ENCODE data around the gene TSPYL2. TPM values are rescaled to one million over a fixed set of nuclear protein-coding genes. Genes with fewer than 3 reads are reported as not detected.

The TSPYL2 gene
- total RNA-seq, 1 experiment from 2014 or later = 39.3 TPM

DNA sequence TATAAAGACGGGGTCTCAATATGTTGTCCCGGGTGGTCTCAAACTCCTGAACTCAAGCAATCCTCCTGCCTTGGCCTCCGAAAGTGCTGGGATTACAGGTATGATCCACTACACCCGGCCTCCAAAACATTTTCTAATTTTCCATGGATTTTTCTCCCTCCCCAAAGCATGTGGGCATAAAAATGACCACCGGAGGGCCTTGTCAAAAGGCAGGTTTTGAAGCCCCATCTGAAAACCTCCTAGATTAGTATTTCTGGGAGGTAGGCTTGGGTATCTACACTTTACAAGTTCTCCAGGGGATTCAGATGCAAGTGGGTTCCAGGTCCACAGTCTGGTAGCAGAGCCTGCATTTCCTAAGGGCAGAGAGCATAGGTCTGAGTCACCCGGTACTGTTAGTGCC is 34.9 kb upstream of the TSPYL2 start:
- CTCF ChIA-PET = no interaction called here

DNA sequence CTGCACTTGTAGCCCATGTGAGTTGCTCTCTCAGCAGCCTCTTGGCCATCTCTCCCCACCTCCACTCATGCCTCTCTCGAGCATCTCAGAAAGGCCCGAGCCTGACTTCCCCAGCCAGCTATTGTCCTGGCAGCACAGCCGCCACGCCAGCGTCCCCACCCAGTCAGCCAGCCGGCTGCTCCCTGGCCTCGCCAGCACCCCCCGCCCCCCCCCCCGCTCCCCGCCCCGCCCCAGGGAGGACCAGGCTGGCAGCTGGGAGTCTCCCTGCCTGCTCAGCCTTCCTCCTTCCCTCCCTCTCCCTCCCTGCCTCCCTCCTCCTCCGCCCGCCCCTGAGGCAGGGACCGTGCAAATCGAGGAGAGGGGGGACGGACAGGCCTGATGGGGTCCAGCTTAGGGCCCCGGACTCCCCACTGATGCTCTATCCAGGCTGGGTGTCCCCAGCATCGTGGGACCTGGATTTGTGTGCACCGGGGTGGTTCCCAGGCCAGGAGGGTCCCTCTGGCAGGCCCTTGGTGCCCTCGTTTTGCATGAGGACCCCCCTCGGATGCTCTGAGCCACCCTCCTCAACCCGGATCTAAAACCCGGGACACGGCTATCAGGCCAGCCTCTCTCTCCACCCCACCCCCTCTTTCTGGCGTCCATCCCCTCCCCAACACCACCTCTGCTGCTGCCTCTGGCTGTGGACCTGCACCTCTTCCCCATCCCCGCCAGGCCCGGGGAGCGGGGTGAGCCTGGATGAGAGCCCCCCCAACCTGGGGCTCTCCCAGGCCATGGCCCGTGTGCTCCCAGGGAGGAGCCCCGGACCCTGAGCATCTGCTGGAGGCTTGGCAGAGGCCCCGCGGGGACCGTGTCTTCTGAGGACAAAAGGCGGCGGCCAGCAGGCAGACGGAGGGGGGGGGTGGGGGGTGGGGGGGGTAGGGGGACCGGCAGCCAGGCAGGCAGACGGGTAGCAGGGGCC is 33.7 kb upstream of the TSPYL2 start, which contains the start of gene GPR173:
Gene GPR173 (plus strand): TSS at position 621 of the 958 bp plus-strand sequence. CDS start 27,833 bp downstream, outside the sequence.
- ChIA-PET POLR2A (no interaction called here), CTCF (no interaction called here)
- DNase-seq (ENCODE audit: unreplicated experiment) = peak; percentile 34
- Mint-ChIP-seq H3K4me3 (ENCODE audit: unreplicated experiment) (peak within 1 kb of the TSS; percentile 39), H3K27me3 (ENCODE audit: insufficient read depth, unreplicated experiment) (peaks cover 21% of the 10 kb centered on the region), H3K4me1 (ENCODE audit: insufficient read depth, unreplicated experiment) (no peaks in the 10 kb centered on the region), H3K9me3 (ENCODE audit: unreplicated experiment) (no peaks in the 10 kb centered on the region), H3K36me3 (ENCODE audit: insufficient read depth, unreplicated experiment) (no peaks in the 10 kb centered on the region), H3K27ac (ENCODE audit: low read depth, unreplicated experiment) (no peak within 1 kb of the TSS)
- intact Hi-C loops (cut with micrococcal nuclease) = no loop called here
- TF ChIP-seq, protein P1, sequence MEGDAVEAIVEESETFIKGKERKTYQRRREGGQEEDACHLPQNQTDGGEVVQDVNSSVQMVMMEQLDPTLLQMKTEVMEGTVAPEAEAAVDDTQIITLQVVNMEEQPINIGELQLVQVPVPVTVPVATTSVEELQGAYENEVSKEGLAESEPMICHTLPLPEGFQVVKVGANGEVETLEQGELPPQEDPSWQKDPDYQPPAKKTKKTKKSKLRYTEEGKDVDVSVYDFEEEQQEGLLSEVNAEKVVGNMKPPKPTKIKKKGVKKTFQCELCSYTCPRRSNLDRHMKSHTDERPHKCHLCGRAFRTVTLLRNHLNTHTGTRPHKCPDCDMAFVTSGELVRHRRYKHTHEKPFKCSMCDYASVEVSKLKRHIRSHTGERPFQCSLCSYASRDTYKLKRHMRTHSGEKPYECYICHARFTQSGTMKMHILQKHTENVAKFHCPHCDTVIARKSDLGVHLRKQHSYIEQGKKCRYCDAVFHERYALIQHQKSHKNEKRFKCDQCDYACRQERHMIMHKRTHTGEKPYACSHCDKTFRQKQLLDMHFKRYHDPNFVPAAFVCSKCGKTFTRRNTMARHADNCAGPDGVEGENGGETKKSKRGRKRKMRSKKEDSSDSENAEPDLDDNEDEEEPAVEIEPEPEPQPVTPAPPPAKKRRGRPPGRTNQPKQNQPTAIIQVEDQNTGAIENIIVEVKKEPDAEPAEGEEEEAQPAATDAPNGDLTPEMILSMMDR (IDR thresholded peaks at IDR 0.05; ENCODE audit: unreplicated experiment) = no peak
- BruUV-seq (replicated peaks) = no TSS peak

More for the DNA sequence above, 34.9 kb upstream of the TSPYL2 start:
- DNase-seq (ENCODE audit: unreplicated experiment) = peak; percentile 2
- BruUV-seq (replicated peaks) = no TSS peak
- TF ChIP-seq, protein P1 (IDR thresholded peaks at IDR 0.05; ENCODE audit: unreplicated experiment) = peak; percentile 11
- H3K9me3 Mint-ChIP-seq (ENCODE audit: unreplicated experiment) = no peaks in the 10 kb centered on the region
- no peak overlapping the region for H3K4me3 Mint-ChIP-seq (ENCODE audit: unreplicated experiment)
- peaks cover 33% of the 10 kb centered on the region for H3K27me3 Mint-ChIP-seq (ENCODE audit: insufficient read depth, unreplicated experiment)
- intact Hi-C loops (cut with micrococcal nuclease) = no loop called here
- no peak overlapping the region for H3K27ac Mint-ChIP-seq (ENCODE audit: low read depth, unreplicated experiment)
- no peaks in the 10 kb centered on the region for H3K4me1 Mint-ChIP-seq (ENCODE audit: insufficient read depth, unreplicated experiment)
- POLR2A ChIA-PET = no interaction called here
- H3K36me3 Mint-ChIP-seq (ENCODE audit: insufficient read depth, unreplicated experiment) = no peaks in the 10 kb centered on the region

DNA sequence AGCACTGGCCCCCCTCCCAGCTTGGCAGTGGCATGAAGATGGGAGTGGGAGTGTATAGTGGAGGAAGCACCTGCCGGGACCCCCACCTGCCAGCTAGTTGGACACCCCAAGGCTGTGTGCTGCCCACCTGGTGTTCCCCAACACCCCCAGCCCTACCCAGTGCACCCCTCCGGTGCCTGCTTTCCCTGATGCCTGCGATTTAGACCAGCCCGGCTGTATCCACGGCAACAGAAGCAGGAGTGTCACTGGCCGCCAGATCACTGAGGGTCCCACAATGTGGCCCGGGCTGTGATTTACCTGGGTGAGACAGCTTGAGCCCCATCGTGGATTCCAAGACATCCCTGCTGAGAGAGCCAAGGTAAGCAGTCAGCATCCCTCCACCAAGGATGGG is 33.0 kb upstream of the TSPYL2 start:
- DNase-seq (ENCODE audit: unreplicated experiment) = no peak
- TF ChIP-seq, protein P1 (IDR thresholded peaks at IDR 0.05; ENCODE audit: unreplicated experiment) = no peak
- Mint-ChIP-seq H3K4me3 (ENCODE audit: unreplicated experiment) (peak overlapping the region; percentile 39), H3K36me3 (ENCODE audit: insufficient read depth, unreplicated experiment) (no peaks in the 10 kb centered on the region), H3K4me1 (ENCODE audit: insufficient read depth, unreplicated experiment) (no peaks in the 10 kb centered on the region), H3K27me3 (ENCODE audit: insufficient read depth, unreplicated experiment) (peaks cover 14% of the 10 kb centered on the region), H3K27ac (ENCODE audit: low read depth, unreplicated experiment) (no peak overlapping the region), H3K9me3 (ENCODE audit: unreplicated experiment) (no peaks in the 10 kb centered on the region)
- CTCF ChIA-PET = no interaction called here
- POLR2A ChIA-PET = no interaction called here
- BruUV-seq (replicated peaks) = no TSS peak
- intact Hi-C loops (cut with micrococcal nuclease) = no loop called here

DNA sequence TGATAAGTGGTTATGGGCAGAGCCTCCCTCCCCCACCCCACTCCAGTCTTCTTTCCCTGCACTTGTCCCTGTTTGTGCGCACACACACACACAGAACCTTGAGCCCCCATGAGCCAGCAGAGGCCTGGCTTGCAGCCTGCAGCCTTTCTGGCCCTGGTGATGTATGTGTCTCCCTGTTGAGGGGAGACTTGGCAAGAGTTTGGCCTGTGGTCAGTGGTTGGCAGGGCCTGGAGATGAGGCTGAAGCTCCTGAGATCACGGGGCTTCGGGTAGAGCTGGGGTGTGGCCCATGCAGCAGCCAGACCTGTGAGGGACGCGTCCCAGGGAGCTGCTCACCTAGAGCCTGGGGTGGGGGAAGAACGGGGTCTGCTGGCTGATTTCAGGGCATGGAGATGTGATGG is 31.3 kb upstream of the TSPYL2 start:
- POLR2A ChIA-PET = no interaction called here
- Mint-ChIP-seq H3K9me3 (ENCODE audit: unreplicated experiment) (no peaks in the 10 kb centered on the region), H3K4me1 (ENCODE audit: insufficient read depth, unreplicated experiment) (no peaks in the 10 kb centered on the region), H3K36me3 (ENCODE audit: insufficient read depth, unreplicated experiment) (no peaks in the 10 kb centered on the region), H3K4me3 (ENCODE audit: unreplicated experiment) (no peak overlapping the region), H3K27me3 (ENCODE audit: insufficient read depth, unreplicated experiment) (no peaks in the 10 kb centered on the region), H3K27ac (ENCODE audit: low read depth, unreplicated experiment) (no peak overlapping the region)
- intact Hi-C loops (cut with micrococcal nuclease) = no loop called here
- CTCF ChIA-PET = interaction anchor here (0.6 kb wide), 1 partner anchor 20 kb away, joined by 4 read pairs; no protein-coding TSS in a partner anchor
- TF ChIP-seq, protein P1 (IDR thresholded peaks at IDR 0.05; ENCODE audit: unreplicated experiment) = no peak
- no peak for DNase-seq (ENCODE audit: unreplicated experiment)
- no TSS peak for BruUV-seq (replicated peaks)
